NCI-H2107 treated with DMSO at 0.1 percent for 48 hours (cell line): ENCODE results near the gene RILPL2.
"Not testable (repeated sequence)": the region's sequence is repeated elsewhere in the genome, so short reads cannot be mapped to it uniquely, and the experiment has no call there.

Source experiments
- DNase-seq: peaks from one replicate; lab custom pipeline; 2025; ENCODE audit not compliant: unreplicated experiment; lab: John Stamatoyannopoulos, UW

The RILPL2 gene, protein sequence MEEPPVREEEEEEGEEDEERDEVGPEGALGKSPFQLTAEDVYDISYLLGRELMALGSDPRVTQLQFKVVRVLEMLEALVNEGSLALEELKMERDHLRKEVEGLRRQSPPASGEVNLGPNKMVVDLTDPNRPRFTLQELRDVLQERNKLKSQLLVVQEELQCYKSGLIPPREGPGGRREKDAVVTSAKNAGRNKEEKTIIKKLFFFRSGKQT

DNA sequence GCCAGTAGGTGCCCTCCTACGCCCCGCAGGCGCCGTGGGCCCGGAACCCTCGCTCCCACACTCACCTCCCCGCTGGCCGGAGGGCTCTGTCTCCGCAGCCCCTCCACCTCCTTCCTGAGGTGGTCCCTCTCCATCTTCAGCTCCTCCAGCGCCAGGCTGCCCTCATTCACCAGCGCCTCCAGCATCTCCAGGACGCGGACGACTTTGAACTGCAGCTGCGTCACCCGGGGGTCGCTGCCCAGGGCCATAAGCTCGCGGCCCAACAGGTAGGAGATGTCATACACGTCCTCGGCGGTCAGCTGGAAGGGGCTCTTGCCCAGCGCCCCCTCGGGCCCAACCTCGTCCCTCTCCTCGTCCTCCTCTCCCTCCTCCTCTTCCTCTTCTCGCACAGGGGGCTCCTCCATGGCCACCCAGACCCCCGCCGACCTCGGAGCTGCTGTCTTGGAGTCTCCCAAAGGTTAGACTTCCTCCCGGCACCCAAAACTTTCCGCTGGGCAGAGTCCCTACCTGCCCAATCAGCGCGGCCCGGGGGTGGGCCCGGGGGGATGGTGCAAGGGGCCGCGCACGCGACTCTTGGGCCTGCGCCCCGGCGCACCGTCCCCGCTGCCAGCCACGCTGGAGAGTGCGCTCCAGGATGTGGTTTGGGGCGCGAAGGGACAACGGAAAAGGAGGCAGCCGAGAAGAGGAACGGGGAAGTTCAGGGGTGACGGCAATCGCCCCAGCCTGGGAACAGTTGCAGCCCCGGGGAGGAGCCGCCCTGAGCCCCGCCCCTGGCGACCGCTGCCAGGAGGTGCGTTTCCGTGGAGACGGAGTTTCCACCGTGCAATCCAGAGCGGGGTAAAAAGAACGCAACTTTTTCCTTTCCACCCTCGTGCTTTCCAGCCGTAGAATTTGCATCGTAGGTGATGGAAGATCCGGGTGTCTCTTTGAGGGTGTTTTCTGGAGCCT is at the start of gene RILPL2:
Gene RILPL2, minus strand, starts transcription at position 668 of the 948 bp plus-strand sequence. Its CDS starts 264 bp downstream, at position 404.
- DNase-seq: peak; percentile 13

DNA sequence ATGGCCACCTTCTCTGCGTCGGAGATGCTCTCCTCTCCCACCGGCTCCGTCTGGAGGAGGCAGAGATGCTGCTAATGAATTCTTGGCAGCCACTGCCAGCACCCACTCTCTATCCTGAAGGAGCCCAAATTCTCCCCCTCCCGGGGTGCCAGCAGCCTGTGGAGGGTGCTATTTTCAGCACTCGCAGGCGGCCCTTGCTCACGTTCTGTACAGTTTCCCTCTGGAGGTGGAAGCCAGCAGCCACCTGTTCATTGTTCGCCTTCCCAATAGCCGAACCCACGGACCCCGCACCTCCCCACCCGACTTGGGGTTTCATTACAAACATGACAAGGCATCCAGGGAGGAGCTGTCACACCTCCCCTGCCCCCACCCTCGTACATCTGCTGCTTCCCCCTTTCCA is 49.3 kb upstream of the RILPL2 start:
- no peak for DNase-seq

DNA sequence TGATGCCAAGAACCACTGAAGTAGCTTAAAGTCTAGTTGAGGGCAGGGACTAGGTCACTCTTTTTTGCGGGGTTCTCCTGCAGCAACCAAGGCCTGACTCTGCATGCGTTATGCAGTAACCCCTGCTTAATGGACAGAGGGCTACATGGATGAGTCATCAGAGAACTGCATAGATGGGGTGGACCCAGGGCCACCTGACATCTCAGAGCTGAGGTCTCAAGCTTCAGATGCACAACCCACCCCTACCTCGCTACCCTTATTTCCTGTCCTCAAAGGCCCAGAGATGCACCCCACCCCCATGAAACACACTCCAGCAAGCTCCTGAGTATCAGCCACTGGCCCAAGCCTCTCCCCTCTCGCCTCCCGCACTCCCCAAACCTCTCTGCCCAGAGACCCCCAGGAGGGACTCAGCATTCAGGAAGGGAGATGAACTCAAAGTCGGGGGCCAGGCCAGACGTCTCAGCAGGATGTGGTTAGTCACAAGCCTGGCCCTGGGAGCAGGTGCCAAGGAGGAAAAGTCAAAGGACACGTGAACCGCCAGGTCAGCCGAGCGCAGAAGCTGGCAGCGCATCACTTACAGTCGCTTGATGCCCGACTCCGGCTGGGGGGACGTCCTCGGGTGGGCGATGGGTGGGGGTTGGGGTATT is 47.2 kb upstream of the RILPL2 start:
- DNase-seq: no peak

DNA sequence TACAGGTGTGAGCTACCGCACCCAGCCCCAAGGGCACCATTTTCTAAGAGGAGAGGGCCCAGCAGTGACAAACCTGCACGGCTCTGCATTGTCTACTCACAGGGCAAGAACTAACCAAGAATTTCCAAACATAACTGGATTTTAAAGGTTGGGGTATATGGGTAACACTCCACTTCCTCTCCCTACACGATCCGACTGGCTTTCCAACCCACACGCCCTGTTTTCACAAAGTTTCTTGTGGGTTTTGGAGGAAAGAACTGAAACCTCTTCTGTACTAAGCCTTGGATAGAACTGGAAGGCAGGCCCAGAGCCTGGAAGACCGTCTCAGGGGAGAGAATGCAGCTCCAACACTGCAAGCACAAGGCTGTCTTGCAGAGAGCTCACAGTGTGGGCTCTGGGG is 46.4 kb upstream of the RILPL2 start:
- no peak for DNase-seq

DNA sequence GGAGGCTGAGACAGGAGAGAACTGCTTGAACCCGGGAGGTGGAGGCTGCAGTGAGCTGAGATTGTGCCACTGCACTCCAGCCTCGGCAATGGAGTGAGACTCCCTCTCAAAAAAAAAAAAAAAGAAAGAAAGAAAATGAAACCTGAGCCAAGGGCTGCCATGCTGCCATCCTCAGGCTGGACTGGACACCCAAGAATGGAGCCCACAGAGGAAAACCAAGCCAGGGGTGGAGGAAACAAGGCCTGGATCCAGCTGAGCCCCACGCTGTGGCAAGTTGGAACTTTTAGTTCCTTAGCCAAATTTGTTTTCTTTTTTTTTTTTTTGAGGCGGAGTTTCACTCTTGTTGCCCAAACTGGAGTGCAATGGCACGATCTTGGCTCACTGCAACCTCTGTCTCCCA is 44.8 kb upstream of the RILPL2 start:
- DNase-seq: not testable (repeated sequence)

DNA sequence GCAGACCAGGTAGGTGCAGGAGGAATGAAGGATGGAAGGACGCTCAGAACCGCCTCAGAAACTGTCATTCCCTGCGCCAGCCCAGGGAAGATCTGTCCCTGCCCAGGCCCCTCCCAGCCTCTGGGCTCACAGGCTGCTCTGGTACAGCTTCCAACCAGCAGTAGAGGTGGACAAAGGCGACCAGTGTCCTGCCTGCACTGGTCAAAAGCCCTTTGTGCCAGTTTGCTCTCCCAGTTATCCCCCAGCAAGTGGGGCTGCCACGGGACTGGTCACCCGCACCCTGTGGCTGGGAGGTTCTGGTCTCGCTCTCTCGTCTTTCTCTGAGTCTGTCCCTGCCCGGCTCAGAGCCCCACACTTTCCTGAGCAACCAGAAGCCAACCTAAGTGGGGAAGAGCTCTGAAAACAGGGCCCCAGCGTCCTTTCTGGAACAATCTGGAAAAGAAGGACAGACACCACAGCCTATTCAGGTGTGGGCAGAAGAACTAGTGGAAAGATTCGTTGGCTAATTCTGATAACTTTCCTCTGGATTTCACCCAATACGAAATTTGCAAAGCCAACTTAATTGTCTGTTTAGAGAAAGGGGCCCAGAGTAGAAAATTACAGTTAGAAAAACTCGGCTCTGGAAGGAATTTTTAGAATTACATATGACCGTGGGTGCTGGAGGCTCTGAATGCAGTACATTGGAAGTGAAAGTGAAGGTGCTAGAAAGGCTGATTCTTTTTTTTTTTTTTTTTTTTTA is 43.1 kb upstream of the RILPL2 start:
- DNase-seq: no peak

DNA sequence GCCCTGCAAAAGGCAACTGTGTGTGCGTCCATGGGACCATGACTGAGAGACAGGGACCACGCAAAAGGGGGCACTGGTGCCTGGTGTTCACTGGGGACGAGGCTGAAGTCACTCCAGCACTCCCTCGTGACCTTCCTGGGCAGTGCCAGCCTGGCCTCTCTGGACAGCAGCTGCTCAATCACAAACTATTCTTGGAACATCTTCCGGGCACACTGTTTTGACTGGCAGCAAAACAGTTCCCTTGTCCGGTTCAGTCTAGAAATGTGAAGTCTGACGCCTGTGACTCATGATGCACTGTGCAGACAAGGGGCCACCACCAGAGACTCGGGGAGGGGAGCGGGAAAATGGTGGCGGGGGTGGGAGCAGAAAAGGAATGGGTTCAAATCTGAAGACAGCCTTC is 42.3 kb upstream of the RILPL2 start:
- DNase-seq: no peak

DNA sequence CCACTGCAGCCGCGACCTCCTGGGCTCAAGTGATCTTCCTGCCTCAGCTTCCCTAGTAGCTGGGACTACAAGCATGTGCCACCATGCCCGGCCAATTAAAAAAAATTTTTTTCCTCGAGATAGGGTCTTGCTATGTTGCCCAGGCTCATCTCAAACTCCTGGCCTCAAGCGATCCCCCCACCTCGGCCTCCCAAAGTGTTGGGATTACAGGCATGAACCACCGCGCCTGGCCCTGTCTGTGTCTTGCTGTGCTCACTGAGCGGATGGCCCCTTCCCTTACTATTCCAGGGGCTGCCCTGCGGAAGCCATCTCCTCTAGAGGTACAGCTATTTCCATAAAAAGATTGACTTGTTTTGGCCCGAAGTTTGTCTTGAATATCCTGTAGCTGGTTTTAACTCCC is 41.6 kb upstream of the RILPL2 start:
- no peak for DNase-seq

DNA sequence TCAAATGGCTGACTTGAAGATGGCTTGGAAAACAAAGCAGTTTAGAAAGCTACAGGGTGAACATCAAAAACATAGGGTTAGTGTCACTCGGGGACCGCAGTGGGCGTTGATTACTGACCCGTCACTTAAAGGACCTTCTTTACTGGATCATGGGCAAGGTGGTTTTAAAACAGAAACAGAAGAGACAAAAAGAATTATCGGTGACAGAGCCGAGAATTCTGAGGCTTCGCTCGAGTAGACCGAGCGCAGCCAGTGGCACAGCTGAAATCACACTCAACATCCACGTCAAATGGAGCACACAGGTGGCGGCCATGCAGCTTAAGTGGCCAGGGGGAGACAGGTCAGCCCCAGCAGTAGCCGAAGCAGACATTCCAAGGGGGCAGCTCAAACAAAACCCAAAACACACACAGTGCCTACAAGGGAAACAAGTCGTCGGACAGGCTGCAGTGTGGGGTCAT is 38.8 kb upstream of the RILPL2 start:
- DNase-seq: no peak

DNA sequence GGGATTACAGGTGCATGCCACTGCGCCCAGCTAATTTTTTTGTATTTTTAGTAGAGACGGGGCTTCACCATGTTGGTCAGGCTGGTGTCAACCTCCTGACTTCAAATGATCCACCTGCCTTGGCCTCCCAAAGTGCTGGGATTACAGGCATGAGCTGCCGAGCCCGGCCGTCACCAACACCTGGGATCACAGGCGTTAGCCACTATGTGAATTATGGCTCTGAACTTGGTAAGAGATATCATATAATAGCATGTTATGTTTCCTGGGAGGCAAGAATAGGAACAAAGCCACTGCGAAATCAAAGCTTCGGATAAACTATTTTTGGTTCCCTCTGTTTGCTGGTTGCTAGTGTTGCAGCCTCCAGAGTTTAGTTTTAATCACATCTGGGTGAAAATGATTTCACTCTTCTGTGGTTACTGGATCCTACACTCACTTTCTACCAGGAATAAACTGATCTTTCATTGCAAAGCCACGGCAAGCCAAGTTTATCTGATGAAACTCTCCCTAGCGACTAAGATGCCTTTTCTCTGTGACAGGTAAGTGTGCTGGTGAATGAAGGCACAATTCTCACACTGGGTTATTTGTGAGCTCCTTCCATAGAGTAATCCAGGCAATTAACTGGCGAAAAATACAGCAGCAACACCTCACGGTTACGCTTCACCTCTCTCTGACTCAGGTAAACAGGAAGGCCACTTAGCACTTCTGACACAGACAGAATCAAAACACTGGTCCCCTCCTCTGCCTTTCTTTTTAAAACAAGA is 38.2 kb upstream of the RILPL2 start:
- peak; percentile 26 for DNase-seq

DNA sequence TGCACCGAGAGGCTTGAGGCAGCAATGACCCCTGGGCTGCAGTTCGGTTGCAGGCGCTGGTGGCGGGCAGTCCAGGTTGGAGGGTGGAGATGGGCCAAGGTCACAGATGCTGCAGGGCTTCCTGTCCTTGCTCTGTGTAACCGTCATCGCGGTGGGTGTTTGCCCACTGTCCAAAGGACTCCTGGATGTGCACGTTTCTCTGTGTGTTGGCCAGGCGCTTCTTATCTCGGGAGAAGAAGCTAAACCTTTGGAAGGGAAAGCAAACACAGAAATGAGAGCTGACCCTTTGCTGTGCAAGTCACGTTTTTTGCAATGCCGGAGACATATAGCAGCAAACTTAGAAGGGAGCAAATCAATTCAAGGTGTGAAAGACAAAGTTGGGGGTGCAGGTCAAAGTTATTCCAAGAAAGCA is 36.0 kb upstream of the RILPL2 start:
- DNase-seq: no peak

DNA sequence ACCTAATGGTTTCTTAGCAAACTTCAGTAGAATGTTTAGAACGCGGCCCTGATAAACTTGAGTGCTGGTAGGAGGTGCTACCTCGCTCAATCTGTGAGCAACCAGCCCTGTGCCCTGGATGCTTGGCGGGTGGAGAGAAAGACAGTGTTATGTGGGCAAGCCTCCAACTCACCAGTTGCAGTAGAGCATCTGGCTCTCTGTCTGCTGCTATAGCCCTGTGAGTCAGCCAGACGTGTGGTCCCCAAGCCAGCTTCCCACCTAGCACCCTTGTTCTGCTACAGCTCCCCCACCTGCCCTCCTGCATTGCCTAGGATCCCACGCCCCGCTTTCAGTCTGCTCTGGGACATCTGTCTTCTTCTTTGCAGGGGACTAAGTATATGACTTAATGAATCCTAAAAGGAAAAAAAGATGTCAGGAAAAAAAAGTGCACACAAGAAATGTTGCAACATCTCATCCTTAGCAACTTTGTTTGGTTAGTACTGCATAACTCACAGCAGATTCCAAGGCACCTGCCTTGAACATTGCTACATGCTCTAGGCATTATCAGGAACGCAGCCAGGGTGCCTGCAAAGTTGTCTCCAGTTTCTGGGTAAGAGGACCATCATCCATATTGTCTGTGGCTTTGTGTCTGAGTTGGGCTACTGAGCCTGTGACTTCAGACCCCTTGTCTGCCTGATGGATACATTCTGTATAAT is 35.0 kb upstream of the RILPL2 start:
- no peak for DNase-seq

DNA sequence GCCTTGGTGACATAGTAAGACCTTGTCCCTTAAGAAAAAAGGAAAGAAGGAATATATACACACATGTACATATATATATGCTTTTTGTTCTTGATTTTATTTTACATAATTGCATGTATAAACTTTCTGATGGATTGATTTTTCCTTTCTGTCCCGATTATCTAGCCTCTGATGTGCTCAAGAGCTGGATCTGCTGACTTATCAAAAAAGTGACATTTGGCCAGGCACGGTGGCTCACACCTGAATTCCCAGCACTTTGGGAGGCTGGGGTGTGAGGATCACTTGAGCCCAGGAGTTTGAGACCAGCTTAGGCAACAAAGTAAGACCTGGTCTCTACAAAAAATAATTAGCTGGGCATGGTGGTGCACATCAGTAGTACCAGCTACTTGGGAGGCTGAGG is 33.5 kb upstream of the RILPL2 start:
- no peak for DNase-seq

DNA sequence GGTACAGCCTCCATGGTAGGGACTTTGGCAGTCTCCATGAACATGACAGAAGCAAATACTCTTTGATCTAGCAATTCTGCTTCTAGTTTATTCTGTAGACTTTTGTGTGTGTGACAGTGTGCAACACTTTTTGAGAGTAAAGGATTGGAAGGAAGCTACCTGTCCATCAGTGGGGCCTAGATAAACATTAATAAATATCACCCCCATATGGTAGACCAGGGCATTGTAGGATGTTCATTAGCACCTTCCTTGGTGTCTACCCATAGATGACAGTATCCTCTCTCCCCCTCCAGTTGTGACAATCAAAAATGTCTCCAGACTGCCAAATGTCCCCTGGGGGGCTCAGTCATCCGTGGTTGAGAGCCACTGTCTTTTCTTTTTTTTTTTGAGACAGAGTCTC is 32.3 kb upstream of the RILPL2 start:
- no peak for DNase-seq

DNA sequence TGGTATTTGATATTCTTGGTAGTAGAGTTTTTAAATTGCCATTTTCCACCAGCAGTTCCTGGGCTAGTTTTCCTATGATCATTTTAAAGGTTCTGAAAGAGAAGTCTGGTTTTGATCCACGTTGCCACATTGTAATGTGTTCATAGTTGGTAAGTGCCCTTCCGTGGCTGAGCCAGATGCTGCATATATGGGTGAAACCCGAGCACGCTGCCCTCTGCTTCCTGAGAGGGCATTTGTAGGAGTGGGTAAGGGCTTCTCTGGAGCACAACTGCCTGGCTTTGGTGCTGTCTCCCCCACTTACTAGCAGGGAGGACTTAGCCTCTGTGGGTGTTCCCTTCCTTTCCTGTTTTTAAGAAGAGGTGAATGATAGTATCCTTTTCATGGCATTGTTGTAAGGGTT is 28.6 kb upstream of the RILPL2 start:
- peak; percentile 28 for DNase-seq

DNA sequence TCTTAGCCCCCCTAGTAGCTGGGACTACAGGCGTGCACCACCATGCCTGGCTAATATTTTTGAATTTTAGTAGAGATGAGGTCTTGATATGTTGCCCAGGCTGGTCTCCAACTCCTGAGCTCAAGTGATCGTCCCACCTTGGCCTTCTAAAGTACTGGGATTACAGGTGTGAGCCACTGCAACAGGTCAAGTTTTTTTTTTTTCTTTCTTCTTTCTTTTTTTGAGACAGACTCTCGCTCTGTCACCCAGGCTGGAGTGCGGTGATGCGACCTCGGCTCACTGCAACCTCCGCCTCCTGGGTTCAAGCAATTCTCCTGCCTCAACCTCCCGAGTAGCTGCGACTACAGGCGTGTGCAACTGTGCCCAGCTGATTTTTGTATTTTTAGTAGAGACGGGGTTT is 26.7 kb upstream of the RILPL2 start:
- DNase-seq: not testable (repeated sequence)

DNA sequence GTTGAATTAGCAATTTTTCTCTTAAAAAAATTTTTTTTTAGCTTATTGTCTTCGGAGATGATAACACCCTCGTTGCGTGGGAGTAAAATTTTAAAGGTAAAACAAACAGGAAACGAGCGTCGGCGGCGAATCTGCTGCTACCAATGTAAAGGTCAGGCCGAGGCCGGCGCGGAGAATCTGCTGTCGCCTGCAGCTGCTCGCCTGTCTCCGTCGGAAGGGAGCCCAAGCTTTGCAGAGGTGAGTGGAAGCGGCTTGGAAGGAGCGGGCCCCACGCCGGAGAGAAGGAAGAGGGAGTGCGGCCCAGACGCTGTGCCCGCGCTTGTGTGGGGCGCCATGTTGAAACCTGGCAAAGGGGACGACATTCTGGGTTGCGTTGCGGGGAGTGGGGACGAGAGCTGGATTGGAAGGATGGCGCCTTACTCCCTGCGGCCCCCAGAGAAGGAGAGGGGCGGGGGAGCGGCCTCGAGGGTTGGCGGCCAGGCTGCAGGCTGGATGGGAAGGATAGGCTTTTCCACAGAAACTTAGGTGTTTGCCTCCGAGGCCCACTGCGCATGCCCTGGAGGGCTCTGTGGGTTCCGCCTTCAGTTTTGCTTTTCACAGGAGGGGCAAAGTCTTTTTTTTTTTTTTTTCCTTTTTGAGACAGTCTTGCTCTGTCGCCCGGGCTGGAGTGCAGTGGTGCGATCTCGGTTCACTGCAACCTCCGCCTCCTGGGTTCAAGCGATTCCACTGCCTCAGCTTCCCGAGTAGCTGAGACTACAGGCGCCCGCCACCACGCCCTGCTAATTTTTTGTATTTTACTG is 21.7 kb upstream of the RILPL2 start, which contains the start of gene SNRNP35:
Gene SNRNP35, plus strand, starts transcription at position 160 of the 800 bp plus-strand sequence. CDS start 7,402 bp downstream, outside the sequence.
- peak; percentile 89 for DNase-seq

DNA sequence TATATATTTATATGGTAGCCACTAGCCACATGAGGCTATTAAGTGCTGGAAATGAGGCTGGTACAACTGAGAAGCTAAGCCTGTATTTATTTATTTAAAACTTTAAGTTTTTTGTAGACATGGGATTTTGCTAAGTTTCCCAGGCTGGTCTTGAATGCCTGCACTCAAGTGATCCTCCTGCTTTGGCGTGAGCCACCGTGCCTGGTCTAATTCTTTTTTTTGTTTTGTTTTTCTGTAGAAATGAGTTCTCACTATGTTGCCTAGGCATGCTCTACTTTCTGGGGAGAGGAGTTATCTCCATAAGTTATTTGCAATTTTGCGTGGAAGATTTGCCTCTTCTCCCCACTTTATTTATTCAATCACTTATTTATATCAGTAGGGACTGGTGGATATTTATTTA is 16.7 kb upstream of the RILPL2 start:
- DNase-seq: no peak

DNA sequence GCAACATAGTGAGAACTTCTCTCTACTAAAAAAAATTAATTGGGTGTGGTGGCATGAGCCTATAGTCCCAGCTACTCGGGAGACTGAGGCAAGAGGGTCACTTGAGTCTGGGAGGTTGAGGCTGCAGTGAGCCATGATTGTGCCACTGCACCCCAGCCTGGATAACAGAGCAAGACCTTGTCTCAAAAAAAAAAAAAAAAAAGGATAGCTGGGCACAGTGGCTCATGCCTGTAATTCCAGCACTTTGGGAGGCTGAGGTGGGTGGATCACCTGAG is 15.7 kb upstream of the RILPL2 start:
- not testable (repeated sequence) for DNase-seq
